Ramos (cell line): ENCODE results near the gene CCDC190.

Experiments
- in situ Hi-C: fragments of 300-500 bp; cut with MboI; formaldehyde crosslinking; loops from one replicate; pipeline ENCODE4 v1.14.3; 2022; ENCODE audit warnings: low sequenced_read_pairs; ENCODE audit not compliant: unreplicated experiment

The CCDC190 gene, protein sequence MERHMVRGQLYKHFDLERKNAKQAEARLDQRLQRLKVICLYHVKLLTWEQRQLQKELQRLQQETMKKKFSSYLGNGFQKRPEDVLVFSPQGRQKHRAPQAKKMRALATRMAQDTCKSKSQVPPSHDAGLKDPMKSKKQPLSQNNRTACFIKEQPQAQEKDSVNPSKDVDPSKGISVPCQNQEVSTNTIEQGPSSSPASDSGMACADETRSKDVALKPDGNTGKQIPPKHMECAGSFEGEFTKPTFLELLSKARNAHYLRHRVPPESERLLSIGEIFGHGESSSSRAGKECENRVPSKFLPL

GRCh38 chr1:162861101-162861500 is at the start of gene CCDC190:
CCDC190 (minus strand) TSS chr1:162861175; CDS start chr1:162859646, 1,529 bp downstream.
- in situ Hi-C loops: loop anchor here (25.0 kb wide), 2 partner anchors 326 to 451 kb away; partner anchors contain the start of gene NUF2

DNA sequence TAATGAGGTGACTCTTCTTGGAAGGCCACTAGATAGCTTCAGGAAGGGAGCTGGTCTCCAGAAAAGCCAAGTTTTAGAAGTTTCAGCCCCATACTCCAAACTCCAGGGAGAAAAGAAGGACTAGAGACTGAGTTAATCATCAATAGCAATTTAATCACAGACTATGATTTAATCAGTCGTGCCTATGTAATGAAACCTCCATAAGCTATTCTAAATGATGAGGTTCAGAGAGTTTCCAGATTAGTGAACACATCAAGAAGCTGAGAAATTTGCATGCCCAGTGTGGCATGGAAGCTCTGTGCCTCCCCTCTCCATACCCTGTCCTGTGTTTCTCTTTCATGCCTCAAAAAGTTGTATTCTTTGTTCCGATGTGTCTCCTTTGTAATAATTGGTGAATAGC is 49.2 kb upstream of the CCDC190 start:
- in situ Hi-C loops: no loop called here

GRCh38 chr1:162908780-162909179 is 47.8 kb upstream of the CCDC190 start:
- in situ Hi-C loops: no loop called here

DNA sequence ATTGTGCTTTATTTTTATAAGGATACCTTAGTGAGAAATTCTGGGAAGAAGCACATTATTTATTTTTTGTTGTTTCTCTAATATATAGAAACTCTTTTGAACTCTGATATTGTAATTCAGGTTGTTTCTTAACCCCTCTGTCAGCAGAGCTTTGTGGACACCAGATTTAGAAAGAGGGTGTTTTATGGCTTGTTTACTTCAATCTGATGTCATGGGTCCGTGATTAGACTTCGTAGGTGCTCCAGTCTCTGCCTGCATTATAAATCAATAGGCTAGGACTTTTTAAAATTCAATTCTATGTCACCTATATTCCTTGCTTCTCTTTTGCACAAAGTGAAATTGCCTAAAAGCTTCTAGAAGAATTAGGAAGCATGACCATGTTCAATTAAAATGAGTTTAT is 47.3 kb upstream of the CCDC190 start:
- in situ Hi-C loops: no loop called here

- in situ Hi-C loops: no loop called here
Observed at GRCh38 chr1:162906485-162906884, 45.5 kb upstream of the CCDC190 start.

GRCh38 chr1:162905174-162906158 is 44.5 kb upstream of the CCDC190 start:
- in situ Hi-C loops: no loop called here

GRCh38 chr1:162904579-162904978 is 43.6 kb upstream of the CCDC190 start:
- in situ Hi-C loops: no loop called here

DNA sequence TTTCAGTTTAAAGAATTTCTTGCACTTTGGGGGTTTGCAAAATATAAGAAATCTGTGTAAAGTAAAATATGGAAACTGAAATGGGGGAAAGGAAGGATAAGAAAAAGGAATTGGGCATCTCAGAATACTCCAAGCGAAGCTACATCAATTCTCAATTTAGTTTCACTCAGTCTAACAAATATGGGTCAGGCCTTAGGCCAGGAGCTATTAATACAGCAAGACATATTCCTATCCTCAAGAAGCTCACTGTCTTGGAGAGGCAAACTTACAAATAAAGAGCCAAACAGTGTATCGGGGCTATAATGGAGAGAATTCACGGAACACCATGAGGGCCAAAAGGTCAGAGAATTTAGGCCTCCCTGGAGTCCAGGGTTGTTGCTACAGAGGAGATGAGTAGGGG is 43.0 kb upstream of the CCDC190 start:
- in situ Hi-C loops: no loop called here

- in situ Hi-C loops: no loop called here
Observed at GRCh38 chr1:162903246-162903645, 42.3 kb upstream of the CCDC190 start.

- in situ Hi-C loops: no loop called here
Observed at GRCh38 chr1:162902416-162902815, 41.4 kb upstream of the CCDC190 start.

- in situ Hi-C loops: no loop called here
Observed at GRCh38 chr1:162901243-162901642, 40.3 kb upstream of the CCDC190 start.

DNA sequence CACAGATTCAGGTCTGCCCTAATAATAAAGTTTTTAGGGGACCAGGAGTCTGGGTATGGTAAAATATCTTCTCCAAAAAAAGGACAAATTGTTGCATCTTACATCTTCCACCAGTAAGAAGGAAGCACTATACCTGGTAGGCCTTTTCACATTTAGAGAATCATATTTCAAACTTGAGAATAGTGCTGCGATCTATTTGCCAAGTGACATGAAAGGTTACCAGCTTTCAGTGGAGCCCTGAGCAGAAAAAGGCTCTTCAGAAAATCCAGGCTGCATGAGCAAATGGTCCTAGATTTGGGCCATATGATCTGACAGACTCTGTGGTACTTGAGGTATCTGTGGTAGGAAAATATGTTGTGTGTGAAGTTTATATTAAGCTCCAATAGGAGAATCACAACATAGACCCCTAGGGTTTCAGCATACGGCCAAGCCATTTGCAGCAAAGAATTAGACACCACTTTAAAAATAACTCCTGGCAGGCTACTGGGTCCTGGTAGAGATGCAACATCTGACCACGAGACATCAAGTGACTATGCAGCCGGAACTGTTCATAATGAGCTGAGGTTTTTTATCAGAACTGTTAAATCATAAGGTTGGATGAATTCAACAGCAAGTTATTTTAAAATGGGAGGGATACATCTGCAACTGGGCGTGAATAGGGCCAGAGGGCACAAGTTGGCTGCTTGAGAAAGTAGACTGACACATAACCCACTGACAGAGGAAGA is 38.6 kb upstream of the CCDC190 start:
- in situ Hi-C loops: no loop called here

DNA sequence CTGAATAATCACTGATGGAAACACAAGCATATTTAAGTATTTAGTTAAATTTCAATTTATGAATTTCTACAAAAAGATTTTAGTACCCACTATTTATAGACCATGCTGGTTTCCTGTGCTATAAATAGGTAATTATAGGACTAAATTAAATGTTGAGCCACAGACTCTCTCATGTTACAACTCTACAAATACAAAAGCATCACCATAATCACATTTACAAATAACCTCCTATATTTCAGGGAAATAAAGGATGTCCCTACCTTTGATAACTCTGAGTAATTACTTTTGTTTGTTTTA is 32.6 kb upstream of the CCDC190 start:
- in situ Hi-C loops: no loop called here

- in situ Hi-C loops: no loop called here
Observed at GRCh38 chr1:162892906-162893611, 32.1 kb upstream of the CCDC190 start.

DNA sequence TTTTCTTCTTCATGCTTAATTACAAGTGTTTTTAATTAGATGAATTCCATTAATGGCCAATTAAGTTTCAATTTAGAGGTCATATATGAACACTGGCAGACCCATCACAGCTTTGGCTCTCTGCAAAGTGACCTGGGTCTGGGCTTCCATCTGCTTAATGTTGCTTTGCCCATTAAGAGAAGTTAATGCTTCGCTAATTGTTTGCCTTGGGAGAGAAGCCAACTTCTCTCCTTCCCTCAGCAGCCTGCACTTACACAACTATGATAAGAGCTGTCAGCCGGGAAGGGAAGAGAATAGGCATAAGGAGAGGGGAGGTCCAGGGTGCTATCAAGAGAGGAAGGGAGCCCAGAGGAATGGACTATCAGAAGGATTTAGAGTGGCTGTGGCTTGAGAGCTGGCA is 29.0 kb upstream of the CCDC190 start:
- in situ Hi-C loops: no loop called here

DNA sequence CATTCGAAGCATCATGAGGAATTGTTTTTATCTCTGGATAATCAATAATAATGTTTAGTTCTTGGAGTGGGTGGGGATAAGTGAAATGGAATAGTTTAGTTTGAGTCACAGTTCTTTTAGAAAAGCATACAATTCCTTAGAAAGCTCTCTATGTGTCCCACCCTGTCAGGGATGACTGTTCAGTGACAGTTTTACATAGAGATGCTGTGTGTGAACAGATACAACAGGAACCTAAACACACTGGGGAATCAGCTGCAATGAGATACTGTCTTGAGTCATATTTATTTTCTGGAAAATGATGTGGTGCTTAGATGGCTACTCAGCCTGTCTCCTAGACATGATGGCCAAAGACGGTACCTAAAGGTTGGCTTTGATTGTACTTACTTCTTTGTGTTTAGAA is 25.7 kb upstream of the CCDC190 start:
- in situ Hi-C loops: no loop called here

GRCh38 chr1:162885265-162885664 is 24.3 kb upstream of the CCDC190 start:
- in situ Hi-C loops: no loop called here

DNA sequence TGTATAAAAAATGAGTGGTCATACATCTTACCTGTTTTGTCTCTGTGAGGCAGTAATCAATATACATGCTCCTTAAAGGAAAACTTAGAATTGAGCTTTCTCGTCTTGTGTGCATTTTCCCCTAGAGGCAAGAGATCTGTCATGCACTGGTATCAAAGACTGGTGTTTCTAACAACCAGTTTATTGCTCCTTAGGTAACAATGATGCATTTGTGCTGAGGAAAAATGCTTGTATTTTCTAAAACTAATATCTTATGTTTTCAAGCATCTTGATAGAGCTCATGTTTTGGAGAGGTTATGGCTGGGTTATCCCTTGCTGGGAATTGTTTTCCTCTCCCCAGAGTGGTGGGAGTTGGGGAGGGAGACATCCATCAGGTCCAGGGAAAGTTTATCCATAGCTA is 23.9 kb upstream of the CCDC190 start:
- in situ Hi-C loops: no loop called here

- in situ Hi-C loops: no loop called here
Observed at GRCh38 chr1:162882248-162882674, 21.3 kb upstream of the CCDC190 start.

- in situ Hi-C loops: no loop called here
Observed at GRCh38 chr1:162881590-162881989, 20.6 kb upstream of the CCDC190 start.
